K562 (cell line): ENCODE results near the gene KRTAP5-7. TPM values are rescaled to one million over a fixed set of nuclear protein-coding genes. Genes with fewer than 3 reads are reported as not detected.
"Not testable (repeated sequence)": the region's sequence is repeated elsewhere in the genome, so short reads cannot be mapped to it uniquely, and the experiment has no call there.

ENCODE experiments used
- ATAC-seq: fragments of 200-7000 bp; cut with Tn5 transposase; 3 replicates; pipeline ENCODE4 v1.9.1; 2020; ENCODE audit warnings: moderate library complexity
- BruUV-seq: library from RNA; stranded (reverse); fragments of 400-500 nt; replicated peaks from 2 replicates; lab custom pipeline; 2021; lab: Mats Ljungman, UMichigan
- CTCF ChIA-PET: fragments of 300-600 bp; formaldehyde crosslinking; extraction: SDS; loops from one replicate; lab custom pipeline; 2021; ENCODE audit warnings: low intra/inter-chr PET ratio; lab: Yijun Ruan, JAX
- POLR2A ChIA-PET: fragments of 300-600, 350-650 bp; sonication (Branson Sonifier 250); formaldehyde crosslinking; extraction: SDS; loops from one replicate; lab custom pipeline; 2021; ENCODE audit warnings: antibody characterized with exemption, inconsistent platforms; lab: Yijun Ruan, JAX
- DNase-seq, 4 experiments: peaks; one replicate each; pipeline versions ENCODE4 v3.0.0 to v3.0.0-alpha.2; 2011 to 2018; ENCODE audit warnings: low spot score in 3 of 4, mixed read lengths in 3 of 4; ENCODE audit errors: extremely low read depth in 1 of 4
- FAIRE-seq: peaks from 2 replicates; lab custom pipeline; 2011; peaks lifted over from hg19 to GRCh38; lab: Jason Lieb, UNC
- H2AFZ ChIP-seq: 2 replicates; pipeline ENCODE4 v1.6.0; 2011; ENCODE audit warnings: low read depth, low read length, control low read depth, inconsistent platforms
- H3K27ac ChIP-seq: fragments of 200-600 bp; 3 replicates; pipeline ENCODE4 v1.8.0; 2011; ENCODE audit warnings: low read depth, mild to moderate bottlenecking, control low read depth, inconsistent platforms, low read length, moderate library complexity, mixed read lengths; ENCODE audit errors: extremely low read depth
- H3K27me3 ChIP-seq, 2 experiments: fragments of 300-600 bp in 1 of 2; 2 replicates in 1 of 2; 3 replicates in 1 of 2; pipeline versions ENCODE4 v1.6.0 to v1.8.0; 2011; ENCODE audit warnings: inconsistent platforms in 2 of 2, low read length in 2 of 2, mild to moderate bottlenecking in 1 of 2, mixed read lengths in 1 of 2, moderate library complexity in 1 of 2; ENCODE audit not compliant: control insufficient read depth in 2 of 2, insufficient read depth in 2 of 2
- H3K36me3 ChIP-seq: fragments of 300-600 bp; 3 replicates; pipeline ENCODE4 v1.8.0; 2011; ENCODE audit warnings: mild to moderate bottlenecking, low read length, inconsistent platforms; ENCODE audit not compliant: control insufficient read depth, insufficient read depth
- H3K4me1 ChIP-seq, 2 experiments: fragments of 200-600 bp in 1 of 2; replicated peaks in 1 of 2; 2 replicates in 1 of 2; 3 replicates in 1 of 2; pipeline versions ENCODE4 v1.5.1 to v1.8.0; 2011; ENCODE audit warnings: inconsistent platforms in 2 of 2, low read length in 2 of 2, mild to moderate bottlenecking in 1 of 2, mixed read lengths in 1 of 2, moderate library complexity in 1 of 2; ENCODE audit not compliant: control insufficient read depth in 2 of 2, insufficient read depth in 2 of 2
- H3K4me2 ChIP-seq: 2 replicates; pipeline ENCODE4 v1.6.1; 2011; ENCODE audit warnings: low read length, control low read depth, inconsistent platforms, mixed read lengths; ENCODE audit not compliant: insufficient read depth
- H3K4me3 ChIP-seq: fragments of 200-600 bp; sonication (generic), shearing (Covaris generic); 2 replicates; pipeline ENCODE4 v1.5.1; 2016; ENCODE audit warnings: control low read depth, inconsistent platforms
- H3K79me2 ChIP-seq: fragments of 200-600 bp; 3 replicates; pipeline ENCODE4 v1.8.0; 2011; ENCODE audit warnings: low read length, inconsistent platforms; ENCODE audit not compliant: control insufficient read depth, insufficient read depth
- H3K9ac ChIP-seq, 2 experiments: 2 replicates each; pipeline versions ENCODE4 v1.6.0 to v1.6.1; 2011; ENCODE audit warnings: low read depth in 2 of 2, low read length in 2 of 2, control low read depth in 1 of 2, inconsistent platforms in 1 of 2, mild to moderate bottlenecking in 1 of 2, mixed read lengths in 1 of 2; ENCODE audit not compliant: insufficient read depth in 1 of 2
- H3K9me1 ChIP-seq: one replicate; pipeline ENCODE4 v1.6.0; 2011; ENCODE audit warnings: inconsistent platforms, mild to moderate bottlenecking, low read length, moderate library complexity; ENCODE audit not compliant: control insufficient read depth, insufficient read depth
- H3K9me3 ChIP-seq: replicated peaks from 2 replicates; pipeline ENCODE4 v1.5.1; 2011; ENCODE audit warnings: low read depth, low read length, inconsistent platforms; ENCODE audit not compliant: control insufficient read depth, insufficient read depth
- H4K20me1 ChIP-seq: replicated peaks from 2 replicates; pipeline ENCODE4 v1.6.1; 2011; ENCODE audit warnings: low read length, inconsistent platforms, mixed read lengths; ENCODE audit not compliant: control insufficient read depth, insufficient read depth
- CBFA2T2 ChIP-seq: fragments of 450-650 bp; conservative IDR thresholded peaks from 2 replicates; pipeline ENCODE4 v1.6.1; 2017; ENCODE audit warnings: mild to moderate bottlenecking
- CTBP1 ChIP-seq: fragments of 450-650 bp; IDR thresholded peaks from 2 replicates; pipeline ENCODE4 v1.6.1; 2016; ENCODE audit warnings: borderline replicate concordance
- CXXC5 ChIP-seq: fragments of 250-450 bp; sonication (Bioruptor Pico); IDR thresholded peaks from 2 replicates; pipeline ENCODE4 v1.8.0; 2022; ENCODE audit warnings: inconsistent platforms, mild to moderate bottlenecking, moderate library complexity
- HDAC2 ChIP-seq: fragments of 450-650 bp; IDR thresholded peaks from 2 replicates; pipeline ENCODE4 v1.6.1; 2016; ENCODE audit warnings: mild to moderate bottlenecking
- HMBOX1 ChIP-seq: sonication (generic); IDR thresholded peaks from 2 replicates; pipeline ENCODE4 v1.6.1; 2016
- KDM1A ChIP-seq, 2 experiments: fragments of 450-650 bp; IDR thresholded peaks; 2 replicates each; pipeline ENCODE4 v1.6.1; 2016; ENCODE audit warnings: mild to moderate bottlenecking in 2 of 2
- KLF16 ChIP-seq: IDR thresholded peaks from 2 replicates; pipeline ENCODE4 v1.6.1; 2016; ENCODE audit warnings: antibody characterized with exemption
- L3MBTL2 ChIP-seq: fragments of 450-650 bp; IDR thresholded peaks from 2 replicates; pipeline ENCODE4 v1.6.1; 2016; ENCODE audit warnings: mild to moderate bottlenecking, moderate library complexity
- MTA2 ChIP-seq: fragments of 450-650 bp; IDR thresholded peaks from 2 replicates; pipeline ENCODE4 v1.6.1; 2016; ENCODE audit warnings: low read depth
- MTA3 ChIP-seq: fragments of 450-650 bp; formaldehyde crosslinking; IDR thresholded peaks from 2 replicates; pipeline ENCODE4 v1.6.1; 2017; ENCODE audit warnings: mild to moderate bottlenecking, borderline replicate concordance
- NCOR1 ChIP-seq: fragments of 450-650 bp; IDR thresholded peaks from 2 replicates; pipeline ENCODE4 v1.6.1; 2016; ENCODE audit warnings: mild to moderate bottlenecking, moderate library complexity
- NFIC ChIP-seq: fragments of 450-650 bp; IDR thresholded peaks from 2 replicates; pipeline ENCODE4 v1.6.1; 2017; ENCODE audit warnings: mild to moderate bottlenecking, inconsistent platforms
- POLR2AphosphoS5 ChIP-seq: IDR thresholded peaks from 2 replicates; pipeline ENCODE4 v1.6.1; 2011; ENCODE audit warnings: mild to moderate bottlenecking, low read depth, low read length, moderate library complexity; ENCODE audit not compliant: control insufficient read depth, insufficient read depth
- RCOR1 ChIP-seq, 2 experiments: IDR thresholded peaks; 2 replicates each; pipeline ENCODE4 v1.6.1; 2012; ENCODE audit warnings: low read depth in 2 of 2, low read length in 2 of 2, borderline replicate concordance in 1 of 2, improper control_type of control experiment in 1 of 2
- SMARCA4 ChIP-seq: fragments of 450-650 bp; IDR thresholded peaks from 2 replicates; pipeline ENCODE4 v1.6.1; 2016
- SMARCE1 ChIP-seq: fragments of 450-650 bp; IDR thresholded peaks from 2 replicates; pipeline ENCODE4 v1.7.1; 2016; ENCODE audit warnings: mild to moderate bottlenecking
- SOX6 ChIP-seq: fragments of 450-650 bp; IDR thresholded peaks from 2 replicates; pipeline ENCODE4 v1.6.1; 2014; ENCODE audit warnings: mild to moderate bottlenecking
- TCF3 ChIP-seq: sonication (generic); formaldehyde crosslinking; IDR thresholded peaks from 2 replicates; pipeline ENCODE4 v1.4.0; 2020; ENCODE audit warnings: mild to moderate bottlenecking, missing genetic modification reagents
- TEAD4 ChIP-seq, 2 experiments: sonication (generic) in 1 of 2; formaldehyde crosslinking in 1 of 2; IDR thresholded peaks; 2 replicates each; pipeline versions ENCODE4 v1.6.1 to v1.8.0; 2012 to 2022; ENCODE audit warnings: borderline replicate concordance in 1 of 2, inconsistent platforms in 1 of 2, low read length in 1 of 2, mild to moderate bottlenecking in 1 of 2, missing genetic modification reagents in 1 of 2
- TRIM24 ChIP-seq, 2 experiments: fragments of 450-650 bp; IDR thresholded peaks; 2 replicates each; pipeline ENCODE4 v1.6.1; 2016
- ZEB2 ChIP-seq: fragments of 450-650 bp; IDR thresholded peaks from 2 replicates; pipeline ENCODE4 v1.6.1; 2016
- ZNF740 ChIP-seq, 3 experiments: fragments of 200-800 bp in 1 of 3; sonication (Bioruptor generic) in 1 of 3; sonication (generic) in 1 of 3; formaldehyde crosslinking in 1 of 3; IDR thresholded peaks; 2 replicates each; pipeline versions ENCODE4 v1.6.1 to v1.8.0; 2016 to 2022; ENCODE audit warnings: mild to moderate bottlenecking in 2 of 3, missing compliant biosample characterization in 2 of 3, missing genetic modification characterization in 2 of 3, missing genetic modification reagents in 1 of 3
- WGBS: fragments of 100-300 bp; shearing (Covaris generic); methylation state at CpG from one replicate; pipeline ENCODE4 v1.1.6; 2016; ENCODE audit warnings: low coverage, mixed read lengths; ENCODE audit not compliant: insufficient coverage; ENCODE audit errors: missing lambda C conversion rate; 5-methylcytosine and 5-hydroxymethylcytosine counted together
- in situ Hi-C: fragments of 300-500 bp; cut with MboI; formaldehyde crosslinking; loops from 4 replicates; pipeline ENCODE4 v1.15.0; 2018; ENCODE audit warnings: inconsistent platforms, mixed read lengths
- intact Hi-C: fragments of 100-400 bp; cut with micrococcal nuclease; formaldehyde crosslinking; loops from 2 replicates; pipeline ENCODE4 v1.14.2; 2022
- polyA plus RNA-seq, 8 experiments: library from polyadenylated mRNA; depleted of rRNA in 4 of 8; stranded (reverse) in 5 of 8; unstranded in 3 of 8; fragments of >200 nt; fragmentation: Nextera tagmentation in 2 of 8; fragmentation: Illumina TruSeq in 1 of 8; extraction: Ambion mirVana in 2 of 8; extraction: Trizol in 1 of 8; gene quantifications; 2 replicates each; pipeline versions ENCODE4 v1.2.1 to v1.2.3, GENCODE V29; 2011 to 2014; ENCODE audit warnings: inconsistent platforms in 1 of 8, missing spikeins in 1 of 8
- total RNA-seq, 7 experiments: library from RNA; depleted of rRNA in 6 of 7; stranded (reverse); fragments of >200 nt in 6 of 7; fragmentation: Illumina TruSeq in 2 of 7; extraction: Trizol in 2 of 7; gene quantifications; 2 replicates each; pipeline versions ENCODE4 v1.2.1 to v1.2.3, GENCODE V29; 2011 to 2021; ENCODE audit warnings: low replicate concordance in 1 of 7

Gene KRTAP5-7
- total and polyA plus RNA-seq, 9 of the 15 experiments (the other 6 are each of a cell fraction or from before 2014, with no cell fraction given) = not detected

- H3K9me3 ChIP-seq; in situ Hi-C loops; H3K4me2 ChIP-seq; H4K20me1 ChIP-seq; H2AFZ ChIP-seq; POLR2A ChIA-PET; H3K79me2 ChIP-seq; ATAC-seq; H3K9me1 ChIP-seq; H3K27ac ChIP-seq; H3K9ac ChIP-seq; CTCF ChIA-PET; BruUV-seq; H3K4me3 ChIP-seq; H3K36me3 ChIP-seq; TF ChIP-seq ZNF740 (CRISPR knock-in tag; IDR thresholded peaks at IDR 0.05); TEAD4 (CRISPR knock-in tag; IDR thresholded peaks at IDR 0.05; ENCODE audit: borderline replicate concordance): not testable (repeated sequence)
- peak in 2 of 4 experiments; percentile 24 to 74 for DNase-seq
- Histone ChIP-seq H3K27me3 (peaks cover 11 to 24% of the 10 kb centered on the region in 2 experiments; a peak in 3 of 5 replicates), H3K4me1 (peaks cover 12 to 13% of the 10 kb centered on the region in 2 experiments; a peak in 4 of 5 replicates)
- 14% methylated on average over 16 of the region's 17 CpGs for WGBS
- FAIRE-seq = peak; percentile 6
- intact Hi-C loops = loop anchor here (10.0 kb wide), 1 partner anchor 90 kb away; the partner anchor contains the start of gene DHCR7
- peak; percentile 69 for TF ChIP-seq KLF16
- TF ChIP-seq CTBP1 = peak; percentile 39; the same call in 1 of the 2 replicates
- TF ChIP-seq SOX6 = peak; percentile 57; the same call in 1 of the 2 replicates
- 0 out of 2 replicates have a peak, but pooled peaks have one; percentile 49 for TF ChIP-seq ZEB2
- TF ChIP-seq L3MBTL2 = 0 out of 2 replicates have a peak, but pooled peaks have one; percentile 27
- peak; percentile 58 for TF ChIP-seq SMARCE1
- peak in 1 of 2 experiments; percentile 62; a peak in 1 of 4 replicates for TF ChIP-seq TRIM24 (IDR thresholded peaks at IDR 0.05)
- peak; percentile 57; the same call in 1 of the 2 replicates for TF ChIP-seq POLR2AphosphoS5
- 0 out of 2 replicates have a peak, but pooled peaks have one; percentile 54 for TF ChIP-seq HDAC2
- peak; percentile 86 for TF ChIP-seq CBFA2T2
- peak; percentile 84 for TF ChIP-seq NCOR1
- 0 out of 4 replicates have a peak, but pooled peaks of 1 of the 2 experiments have one; percentile 14 for TF ChIP-seq RCOR1 (IDR thresholded peaks at IDR 0.05; ENCODE audit: borderline replicate concordance in 1 of 2, low read depth in 2 of 2, low read length in 2 of 2)
- TF ChIP-seq HMBOX1 = peak; percentile 67
- TF ChIP-seq SMARCA4 = peak; percentile 81
- TF ChIP-seq MTA3 = 0 out of 2 replicates have a peak, but pooled peaks have one; percentile 31
- peak; percentile 85 for TF ChIP-seq NFIC
- TF ChIP-seq ZNF740 (tag; IDR thresholded peaks at IDR 0.05) = 0 out of 4 replicates have a peak, but pooled peaks of 1 of the 2 experiments have one; percentile 47
- peak; percentile 9 to 56; a peak in 3 of 4 replicates for TF ChIP-seq KDM1A (IDR thresholded peaks at IDR 0.05)
- peak; percentile 80 for TF ChIP-seq TCF3 (CRISPR knock-in tag)
- TF ChIP-seq MTA2 = peak; percentile 62
- TF ChIP-seq TEAD4 (IDR thresholded peaks at IDR 0.05; ENCODE audit: low read length) = peak; percentile 77
- TF ChIP-seq CXXC5 (CRISPR knock-in tag) = peak; percentile 45; the same call in 1 of the 2 replicates
Observed at GRCh38 chr11:71534711-71535608, 7.9 kb downstream of the KRTAP5-7 start.
